GM18951 (cell line): ENCODE data around the gene PHACTR2.
"Not testable (repeated sequence)": the region's sequence is repeated elsewhere in the genome, so short reads cannot be mapped to it uniquely, and the experiment has no call there.

Source experiments
- POLR2A ChIP-seq: IDR thresholded peaks from 4 replicates; pipeline ENCODE4 v1.6.1; 2011; ENCODE audit warnings: mild to moderate bottlenecking; ENCODE audit not compliant: insufficient read length, insufficient read depth; ENCODE audit errors: extremely low read depth
- in situ Hi-C: fragments of 300-500 bp; cut with MboI; formaldehyde crosslinking; loops from one replicate; pipeline ENCODE4 v1.12.0; 2022; ENCODE audit warnings: low sequenced_read_pairs, mixed read lengths, inconsistent platforms; ENCODE audit not compliant: unreplicated experiment

PHACTR2 gene

DNA sequence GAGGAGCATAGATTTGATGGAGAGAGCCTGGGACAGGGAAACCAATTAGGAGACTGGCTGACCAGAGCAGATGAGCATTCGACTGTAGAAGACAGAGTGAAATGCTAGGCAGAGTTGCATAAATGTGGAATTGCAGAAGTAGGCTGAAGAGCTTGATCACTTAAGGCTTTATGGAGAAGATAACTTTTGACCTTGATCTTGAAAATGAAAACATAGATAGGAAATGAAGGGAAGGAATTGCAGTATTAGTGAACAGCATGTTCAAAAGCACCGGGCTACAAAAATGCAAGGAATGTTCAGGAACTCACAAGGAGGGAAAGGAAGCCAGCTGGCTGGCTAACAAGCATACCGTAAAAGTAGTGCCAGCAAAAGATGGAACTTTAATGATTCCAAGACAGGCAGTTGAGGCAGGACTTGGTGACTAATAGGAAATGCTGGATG lies 144.8 kb downstream of the PHACTR2 start:
- TF ChIP-seq POLR2A = no peak
- in situ Hi-C loops = no loop called here

DNA sequence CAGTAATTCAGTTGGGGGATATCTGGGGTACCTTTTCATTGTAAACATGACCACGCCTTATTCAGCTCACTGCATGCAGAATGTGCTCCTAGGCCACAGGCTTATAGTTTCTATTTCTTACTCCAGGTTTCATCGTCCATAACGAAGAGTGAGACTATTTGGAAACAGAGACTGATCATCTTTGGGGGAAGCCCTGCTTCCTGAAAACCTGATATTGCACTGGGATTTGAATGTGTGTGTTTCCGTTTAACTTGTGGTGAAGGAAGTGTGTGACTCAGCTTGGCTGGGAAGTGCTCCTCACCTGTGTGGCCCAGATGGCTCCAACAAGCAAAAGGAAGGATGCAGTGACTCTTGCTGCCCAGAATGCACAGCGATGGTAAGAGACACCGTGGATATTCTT lies 145.8 kb downstream of the PHACTR2 start:
- in situ Hi-C loops = no loop called here
- TF ChIP-seq POLR2A = no peak

DNA sequence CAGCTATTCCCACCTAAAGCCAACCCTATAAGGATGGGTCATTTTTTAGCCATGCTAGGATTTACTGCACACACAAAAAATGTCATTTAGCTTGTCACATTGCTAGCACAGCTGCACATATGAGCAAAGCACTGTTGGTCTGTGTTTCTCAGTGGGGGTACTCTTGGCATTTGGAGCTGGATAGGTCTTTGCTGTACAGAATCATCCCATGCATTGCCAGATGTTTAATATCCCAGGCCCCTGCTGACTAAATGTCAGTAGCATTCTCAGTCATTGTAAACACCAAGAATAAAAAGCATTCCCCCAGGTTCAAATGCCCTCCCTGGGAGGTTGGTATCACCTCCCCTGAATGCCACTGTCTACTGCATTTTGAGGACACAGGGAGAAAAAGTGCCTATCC lies 150.8 kb downstream of the PHACTR2 start:
- TF ChIP-seq POLR2A = no peak
- in situ Hi-C loops = no loop called here

DNA sequence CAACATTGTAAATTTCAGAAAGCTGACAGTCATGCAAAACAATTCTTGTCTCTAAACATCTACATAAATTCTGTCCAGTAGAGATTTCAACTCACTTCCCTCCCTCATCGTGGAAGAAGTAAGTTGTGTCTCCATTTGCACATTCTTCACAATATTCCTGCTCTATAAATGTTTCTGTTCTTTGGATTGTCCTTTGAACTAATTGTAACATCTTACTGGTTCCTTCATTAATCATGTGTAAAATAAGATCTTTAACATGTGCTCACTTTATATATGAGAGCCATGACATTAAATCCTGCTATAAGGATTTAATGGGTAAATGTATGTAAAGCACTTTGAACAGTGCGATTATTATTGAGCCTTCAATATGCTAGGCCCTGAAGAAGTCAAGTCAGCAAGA lies 158.4 kb downstream of the PHACTR2 start:
- in situ Hi-C loops = no loop called here
- TF ChIP-seq POLR2A = no peak

DNA sequence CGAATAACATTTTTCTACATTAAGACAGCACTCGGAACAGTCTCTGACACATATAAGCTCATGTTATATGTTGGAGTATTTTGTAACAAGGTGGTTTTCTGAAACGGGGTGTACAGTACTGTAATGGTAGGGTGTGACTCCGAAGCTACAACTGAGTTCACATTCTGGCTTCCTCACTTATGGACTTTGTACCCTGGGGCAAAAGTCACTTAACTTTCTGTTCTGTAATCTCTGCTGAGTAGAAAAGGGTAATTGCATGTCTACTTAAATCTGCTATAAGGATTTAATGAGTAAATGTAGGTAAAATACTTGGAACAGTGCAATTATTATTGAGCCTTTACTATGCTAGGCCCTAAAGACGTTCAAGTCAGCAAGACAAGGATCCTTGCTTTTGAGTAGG lies 160.6 kb downstream of the PHACTR2 start:
- TF ChIP-seq POLR2A = no peak
- in situ Hi-C loops = no loop called here

DNA sequence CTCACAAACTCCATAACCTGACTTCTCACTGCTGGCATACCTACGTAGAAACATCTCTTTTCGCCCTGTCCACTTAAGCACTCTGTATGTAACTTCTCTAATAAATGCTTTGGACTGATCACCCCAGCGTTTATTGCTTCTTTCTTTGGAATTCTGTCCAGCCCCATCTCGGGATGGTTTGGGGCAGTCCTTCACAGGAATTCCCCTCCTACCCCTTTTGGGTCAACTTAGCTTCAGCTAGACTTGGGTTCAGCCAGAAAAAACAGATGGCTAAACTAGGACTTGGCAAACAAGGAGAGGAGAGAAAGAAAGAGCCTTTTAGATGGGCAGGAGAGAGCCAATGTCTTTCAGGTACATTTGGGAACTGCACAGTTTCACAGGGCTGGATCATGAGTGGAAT lies 161.4 kb downstream of the PHACTR2 start:
- in situ Hi-C loops = no loop called here
- TF ChIP-seq POLR2A = no peak

DNA sequence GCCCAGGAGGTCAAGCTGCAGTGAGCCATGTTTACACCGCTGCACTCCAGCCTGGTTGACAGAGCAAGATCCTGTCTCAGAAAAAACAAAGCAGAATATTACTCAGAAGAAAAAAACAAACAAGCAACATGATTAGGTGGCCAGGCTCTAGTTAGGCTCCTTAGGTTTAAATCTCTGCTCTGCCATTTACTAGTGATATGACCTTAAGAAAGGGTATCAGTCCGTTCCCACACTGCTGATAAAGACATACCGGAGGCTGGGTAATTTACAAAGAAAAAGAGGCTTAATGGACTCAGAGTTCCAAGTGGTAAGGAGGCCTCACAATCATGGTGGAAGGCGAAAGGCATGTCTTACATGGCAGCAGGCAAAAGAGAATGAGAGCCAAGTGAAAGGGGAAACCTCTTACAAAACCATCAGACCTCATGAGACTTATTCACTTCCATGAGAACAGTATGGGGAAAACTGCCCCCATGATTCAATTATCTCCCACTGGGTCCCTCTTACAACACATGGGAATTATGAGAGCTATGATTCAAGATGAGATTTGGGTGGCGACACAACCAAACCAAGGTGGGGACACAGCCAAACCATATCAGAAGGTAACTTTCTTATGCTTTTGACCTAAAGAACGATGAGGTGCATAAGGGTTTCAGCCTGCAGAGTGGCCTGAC lies 163.0 kb downstream of the PHACTR2 start:
- TF ChIP-seq POLR2A = no peak
- in situ Hi-C loops = no loop called here

DNA sequence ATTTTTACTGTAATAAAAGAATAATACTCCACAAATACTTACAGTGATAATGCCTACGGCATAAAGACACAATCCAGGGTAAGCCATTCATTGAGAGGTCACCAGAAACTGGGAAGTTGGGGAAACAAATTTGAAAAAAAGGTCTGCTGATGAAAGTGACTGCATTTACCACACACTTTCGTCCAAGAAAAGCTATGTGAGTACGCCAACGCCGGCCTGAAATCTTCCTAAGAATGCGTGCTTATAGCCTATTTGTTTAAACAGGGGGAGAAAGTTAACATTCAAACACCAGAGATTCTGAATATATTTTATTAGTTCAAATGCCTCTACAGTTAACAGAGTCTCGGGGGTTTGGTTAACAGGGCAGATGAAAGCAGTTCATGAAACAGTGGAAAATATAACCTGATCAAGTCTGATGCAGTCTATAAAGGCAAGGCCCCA lies 164.7 kb downstream of the PHACTR2 start:
- no peak for TF ChIP-seq POLR2A
- in situ Hi-C loops = no loop called here

DNA sequence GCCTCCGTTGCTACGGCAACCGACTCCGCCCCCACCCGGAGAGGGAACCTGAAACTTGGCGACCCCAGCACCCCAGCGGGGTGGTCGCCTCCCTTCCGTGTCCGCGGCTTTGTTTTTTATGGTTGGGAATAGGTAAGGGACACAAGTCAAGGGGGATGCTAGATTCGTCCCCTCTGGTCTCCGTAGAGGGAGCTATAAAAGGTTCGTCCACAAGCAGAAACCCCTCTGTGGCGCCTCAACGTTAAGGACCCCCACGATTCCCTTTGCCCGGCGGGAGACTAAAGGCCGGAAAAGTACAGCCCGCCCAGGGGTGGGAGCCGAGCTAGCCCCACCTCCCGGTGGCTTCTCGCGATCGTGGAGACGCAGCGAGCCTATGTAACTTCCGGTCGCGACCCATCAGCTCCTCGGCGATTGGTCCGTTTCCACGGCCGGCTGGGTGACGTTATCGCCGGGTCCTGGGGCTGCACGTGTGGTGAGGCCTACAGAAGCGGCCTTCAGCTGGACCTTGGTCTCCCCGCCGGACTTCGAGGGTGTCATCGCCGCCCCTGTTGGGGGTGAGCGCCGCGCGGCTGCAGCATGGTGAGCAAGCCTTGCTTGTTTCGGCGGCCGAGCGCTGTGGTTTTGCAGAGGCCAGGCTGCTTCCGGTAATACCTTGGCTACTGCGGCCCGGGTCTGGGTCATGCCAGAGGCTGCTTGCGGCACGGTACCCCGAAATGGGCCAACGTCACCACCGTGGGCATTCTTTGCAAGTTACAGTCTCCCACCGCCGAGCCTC lies 165.3 kb downstream of the PHACTR2 start, which contains the start of gene LTV1:
LTV1 (plus strand) TSS at position 437 of the 775 bp plus-strand sequence; CDS start at position 577, 140 bp downstream.
- TF ChIP-seq POLR2A = peak; percentile 88
- in situ Hi-C loops = no loop called here

DNA sequence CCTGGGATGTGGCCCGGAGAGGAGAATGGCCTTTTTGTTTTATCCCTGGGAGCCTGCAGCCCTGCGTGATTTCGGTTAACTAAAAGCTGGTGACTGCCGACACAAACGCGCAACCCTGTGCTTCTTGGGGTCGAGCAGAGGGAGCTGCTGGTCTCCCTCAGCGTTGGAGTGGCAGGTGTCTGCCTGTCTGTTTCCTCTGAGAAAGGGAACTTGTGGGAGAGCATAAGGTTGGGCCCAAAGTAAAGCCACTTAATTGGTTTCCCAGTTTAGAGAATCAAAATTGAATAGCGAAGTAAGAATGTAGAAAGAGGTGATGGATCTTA lies 165.9 kb downstream of the PHACTR2 start:
- no peak for TF ChIP-seq POLR2A
- in situ Hi-C loops = no loop called here

DNA sequence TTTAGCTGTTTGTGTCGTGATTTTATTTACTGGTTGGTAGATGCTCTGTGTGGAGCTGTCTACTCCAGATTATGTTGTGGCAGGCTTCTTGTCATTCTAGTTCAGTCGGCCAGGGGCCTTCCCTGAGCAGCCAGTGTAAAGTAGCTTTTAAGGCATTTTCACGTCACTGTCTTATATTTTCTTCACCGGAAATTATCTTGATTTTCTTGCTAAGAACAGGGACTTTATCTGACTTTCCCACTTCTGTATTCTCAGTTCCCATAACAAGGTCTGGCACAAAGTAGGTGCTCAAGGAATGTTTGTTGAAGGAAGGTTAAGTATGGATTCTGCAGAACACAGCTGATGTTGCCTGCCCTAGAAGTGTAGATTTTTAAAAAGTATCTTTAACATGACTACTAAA lies 166.2 kb downstream of the PHACTR2 start:
- no peak for TF ChIP-seq POLR2A
- in situ Hi-C loops = no loop called here

DNA sequence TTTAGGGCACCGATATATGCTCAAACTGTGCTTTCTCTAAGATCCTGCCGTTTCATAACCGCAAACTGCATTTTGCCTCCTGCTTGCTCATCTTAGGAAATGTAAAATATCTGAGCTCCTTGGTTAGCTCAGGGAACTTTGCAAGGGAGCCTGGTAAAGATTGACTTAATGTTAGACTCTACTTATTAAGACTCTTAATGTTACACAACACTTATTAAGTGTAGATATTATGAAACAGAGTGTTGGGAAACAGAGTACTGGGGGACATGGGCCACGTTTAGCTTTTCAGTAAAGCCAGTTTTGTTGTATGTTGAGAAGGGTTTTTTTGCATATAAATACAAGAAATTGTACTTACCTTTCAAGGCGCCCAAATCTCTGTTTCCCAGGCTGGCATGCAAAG lies 167.3 kb downstream of the PHACTR2 start:
- in situ Hi-C loops = no loop called here
- TF ChIP-seq POLR2A = no peak

DNA sequence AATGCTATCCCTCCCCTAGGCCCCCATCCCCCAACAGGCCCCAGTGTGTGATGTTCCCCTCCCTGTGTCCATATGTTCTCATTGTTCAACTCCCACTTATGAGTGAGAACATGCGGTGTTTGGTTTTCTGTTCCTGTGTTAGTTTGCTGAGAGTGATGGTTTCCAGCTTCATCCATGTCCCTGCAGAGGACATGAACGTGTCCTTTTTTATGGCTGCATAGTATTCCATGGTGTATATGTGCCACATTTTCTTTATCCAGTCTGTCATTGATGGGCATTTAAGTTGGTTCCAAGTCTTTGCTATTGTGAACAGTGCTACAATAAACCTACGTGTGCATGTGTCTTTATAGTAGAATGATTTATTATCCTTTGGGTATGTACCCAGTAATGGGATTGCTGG lies 173.9 kb downstream of the PHACTR2 start:
- in situ Hi-C loops = not testable (repeated sequence)

DNA sequence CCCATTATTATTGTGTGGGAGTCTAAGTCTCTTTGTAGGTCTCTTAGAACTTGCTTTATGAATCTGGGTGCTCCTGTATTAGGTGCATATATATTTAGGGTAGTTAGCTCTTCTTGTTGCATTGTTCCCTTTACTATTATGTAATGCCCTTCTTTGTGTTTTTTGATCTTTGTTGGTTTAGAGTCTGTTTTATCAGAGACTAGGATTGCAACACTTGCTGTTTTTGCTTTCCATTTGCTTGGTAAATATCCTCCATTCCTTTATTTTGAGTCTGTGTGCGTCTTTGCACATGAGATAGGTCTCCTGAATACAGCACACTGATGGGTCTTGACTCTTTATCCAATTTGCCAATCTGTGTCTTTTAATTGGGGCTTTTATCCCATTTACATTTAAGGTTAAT lies 177.3 kb downstream of the PHACTR2 start:
- in situ Hi-C loops = not testable (repeated sequence)

DNA sequence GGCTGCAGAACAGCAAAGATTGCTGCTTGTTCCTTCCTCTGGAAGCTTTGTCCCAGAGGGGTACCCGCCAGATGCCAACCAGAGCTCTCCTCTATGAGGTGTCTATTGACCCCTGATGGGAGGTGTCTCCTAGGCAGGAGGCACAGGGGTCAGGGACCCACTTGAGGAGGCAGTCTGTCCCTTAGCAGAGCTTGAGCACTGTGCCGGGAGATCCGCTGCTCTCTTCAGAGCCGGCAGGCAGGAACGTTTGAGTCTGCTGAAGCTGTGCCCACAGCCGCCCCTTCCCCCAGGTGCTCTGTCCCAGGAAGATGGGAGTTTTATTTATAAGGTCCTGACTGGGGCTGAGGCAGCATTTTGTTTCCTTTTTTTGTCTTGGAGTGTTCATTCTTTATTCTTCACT lies 179.0 kb downstream of the PHACTR2 start:
- in situ Hi-C loops = not testable (repeated sequence)

DNA sequence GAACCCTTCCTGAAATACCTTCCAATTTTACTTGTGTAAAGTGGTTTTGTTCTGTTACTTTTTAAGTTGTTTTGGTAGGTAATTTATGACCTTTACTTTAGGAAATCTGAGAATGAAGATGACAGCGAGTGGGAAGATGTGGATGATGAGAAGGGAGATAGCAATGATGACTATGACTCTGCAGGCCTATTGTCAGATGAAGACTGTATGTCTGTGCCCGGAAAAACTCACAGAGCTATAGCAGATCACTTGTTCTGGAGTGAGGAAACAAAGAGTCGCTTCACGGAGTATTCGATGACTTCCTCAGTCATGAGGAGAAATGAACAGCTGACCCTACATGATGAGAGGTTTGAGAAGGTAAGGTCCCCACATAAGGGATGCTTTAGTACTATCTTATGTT lies 179.9 kb downstream of the PHACTR2 start:
- in situ Hi-C loops = no loop called here
- TF ChIP-seq POLR2A = no peak
